ENCODE results near the gene TOMT.

GRCh38 chr11:72078477-72078876 lies 27.2 kb upstream of the TOMT start:
- TF ChIP-seq CTCF (IDR thresholded peaks at IDR 0.05) (no peak), EP300 (IDR thresholded peaks at IDR 0.05) (no peak)
